ENCODE measurements around the gene PCGF6.
"Not testable (repeated sequence)": the region's sequence is repeated elsewhere in the genome, so short reads cannot be mapped to it uniquely, and the experiment has no call there.

The PCGF6 gene

GRCh38 chr10:103350517-103351260 lies at the start of gene PCGF6:
TSS of gene PCGF6 (minus strand) at chr10:103351140. CDS start at chr10:103351066, 74 bp downstream.
- DNase-seq = peak; percentile 68

- DNase-seq = no peak
Measured at GRCh38 chr10:103397191-103397825, 46.4 kb upstream of the PCGF6 start.

- DNase-seq = no peak
Measured at GRCh38 chr10:103396789-103397087, 45.8 kb upstream of the PCGF6 start.

GRCh38 chr10:103396067-103396788 lies 45.3 kb upstream of the PCGF6 start, which contains the start of the genes ATP5MK and PDCD11:
TSS of gene ATP5MK (minus strand) at chr10:103396475. CDS start at chr10:103392457, 4,018 bp downstream.
TSS of gene PDCD11 (plus strand) at chr10:103396626. CDS start at chr10:103398427, 1,801 bp downstream.
- peak; percentile 98 for DNase-seq

GRCh38 chr10:103395754-103396066 lies 44.8 kb upstream of the PCGF6 start:
- peak; percentile 16 for DNase-seq

DNA sequence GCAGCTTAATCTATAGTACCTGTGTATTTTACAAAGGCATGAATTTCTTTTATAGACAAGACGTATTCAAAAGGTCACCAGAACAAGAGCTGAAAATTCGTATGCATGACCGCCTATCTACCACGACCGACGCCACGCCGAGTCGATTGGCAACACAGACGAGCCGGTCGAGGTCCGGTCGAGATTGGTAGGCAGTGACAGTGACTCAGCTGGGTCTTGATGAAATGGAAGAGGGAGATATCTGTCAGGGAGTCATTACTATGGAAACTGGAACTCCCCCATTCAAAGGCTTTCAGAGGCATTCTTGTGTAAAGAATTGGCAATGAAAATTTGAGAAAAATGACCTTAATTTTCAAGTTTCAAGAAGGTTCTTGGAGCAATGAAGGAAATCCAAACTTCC lies 43.2 kb upstream of the PCGF6 start:
- DNase-seq = peak; percentile 30

- DNase-seq = no peak
Measured at GRCh38 chr10:103382769-103383168, 31.8 kb upstream of the PCGF6 start.

GRCh38 chr10:103374263-103374662 lies 23.3 kb upstream of the PCGF6 start:
- no peak for DNase-seq

GRCh38 chr10:103373544-103373943 lies 22.6 kb upstream of the PCGF6 start:
- no peak for DNase-seq

GRCh38 chr10:103367782-103368518 lies 17.0 kb upstream of the PCGF6 start, which contains the start of gene TAF5:
TSS of gene TAF5 (plus strand) at chr10:103367976. CDS start at chr10:103367990, 14 bp downstream.
- DNase-seq = peak; percentile 97

DNA sequence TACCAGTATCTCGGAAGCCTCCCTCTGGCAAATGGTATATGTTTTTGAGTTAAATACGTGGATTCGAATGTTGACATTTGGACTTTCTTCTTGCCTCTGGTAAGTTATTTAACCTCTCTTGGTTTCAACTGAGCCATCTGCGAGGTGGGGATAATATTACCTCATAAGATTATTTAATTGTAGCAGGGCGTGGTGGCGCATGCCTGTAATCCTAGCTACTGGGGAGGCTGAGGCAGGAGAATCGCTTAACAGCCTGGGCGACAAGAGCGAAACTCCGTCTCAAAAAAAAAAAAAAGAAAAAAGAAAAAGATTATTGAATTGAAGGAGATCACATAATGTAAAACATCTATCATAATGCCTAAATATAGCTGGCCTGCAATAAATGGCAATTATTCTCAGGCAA lies 16.4 kb upstream of the PCGF6 start:
- no peak for DNase-seq

- DNase-seq = not testable (repeated sequence)
Measured at GRCh38 chr10:103360791-103361190, 9.9 kb upstream of the PCGF6 start.

GRCh38 chr10:103359493-103359892 lies 8.6 kb upstream of the PCGF6 start:
- not testable (repeated sequence) for DNase-seq

DNA sequence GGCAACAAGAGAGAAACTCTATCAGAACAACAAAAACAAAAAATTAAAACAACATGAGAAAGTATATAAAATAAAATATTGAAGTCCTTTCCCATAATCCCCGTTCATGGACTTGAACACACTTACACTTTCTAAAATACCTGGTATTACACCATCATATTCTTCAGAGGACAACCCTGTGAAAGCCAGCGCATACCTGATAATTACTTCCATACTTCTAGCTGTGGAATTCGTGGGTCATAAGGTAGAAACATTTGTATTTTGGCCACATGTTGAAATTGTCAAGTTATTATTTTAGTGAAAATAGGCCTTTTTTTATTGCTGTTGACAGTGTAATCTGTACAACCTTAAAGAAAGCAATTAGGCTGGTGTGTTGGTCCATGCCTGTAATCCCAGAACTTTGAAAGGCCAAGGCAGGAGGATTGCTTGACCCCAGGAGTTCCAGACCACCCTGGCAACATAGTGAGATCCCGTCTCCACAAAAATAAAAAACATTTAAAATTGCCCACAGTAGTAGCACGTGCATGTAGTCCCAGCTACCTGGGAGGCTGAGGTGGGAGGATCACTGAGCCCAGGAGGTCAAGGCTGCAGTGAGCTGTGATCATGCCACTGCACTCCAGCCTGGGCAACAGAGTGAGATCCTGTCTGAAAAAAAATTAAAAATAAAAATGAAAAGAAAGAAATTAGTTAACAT lies 5.1 kb upstream of the PCGF6 start:
- DNase-seq = no peak

GRCh38 chr10:103354567-103354966 lies 3.6 kb upstream of the PCGF6 start:
- not testable (repeated sequence) for DNase-seq

DNA sequence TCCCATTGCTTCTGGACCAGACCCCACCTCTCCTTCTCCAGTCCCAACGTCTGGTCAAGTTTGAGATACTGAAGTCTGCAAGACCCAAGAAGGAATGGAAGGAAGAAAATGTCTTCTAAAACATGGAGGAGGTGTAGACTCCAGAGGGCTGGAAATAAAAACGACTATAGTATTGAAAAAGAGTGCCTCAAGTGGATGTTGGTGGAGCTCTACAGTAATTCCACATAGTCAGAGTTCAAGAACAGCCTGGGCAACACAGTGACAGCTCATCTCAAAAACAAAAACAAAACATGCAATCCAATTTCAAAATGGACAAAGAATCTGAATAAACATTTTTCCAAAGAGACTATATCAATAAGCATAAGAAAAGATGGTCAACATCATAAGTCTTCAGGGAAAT lies 2.3 kb upstream of the PCGF6 start:
- peak; percentile 1 for DNase-seq

- no peak for DNase-seq
Measured at GRCh38 chr10:103350175-103350516, 794 bp downstream of the PCGF6 start.

DNA sequence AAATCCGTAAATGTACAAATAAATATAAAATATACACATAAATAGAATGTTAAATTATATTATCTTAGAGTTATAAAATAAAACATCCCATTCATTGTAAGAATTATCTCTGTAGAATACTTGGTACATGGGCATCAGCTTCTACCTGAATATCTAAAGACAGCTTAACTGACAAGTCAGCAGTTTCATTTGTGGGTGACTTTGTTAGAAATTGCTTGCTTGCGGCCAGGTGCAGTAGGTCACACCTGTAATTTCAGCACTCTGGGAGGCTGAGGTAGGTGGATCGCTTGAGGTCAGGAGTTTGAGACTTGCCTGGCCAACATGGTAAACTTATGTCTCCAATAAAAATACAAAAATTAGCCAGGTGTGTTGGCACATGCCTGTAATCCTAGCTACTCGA lies 14.6 kb downstream of the PCGF6 start:
- DNase-seq = no peak

DNA sequence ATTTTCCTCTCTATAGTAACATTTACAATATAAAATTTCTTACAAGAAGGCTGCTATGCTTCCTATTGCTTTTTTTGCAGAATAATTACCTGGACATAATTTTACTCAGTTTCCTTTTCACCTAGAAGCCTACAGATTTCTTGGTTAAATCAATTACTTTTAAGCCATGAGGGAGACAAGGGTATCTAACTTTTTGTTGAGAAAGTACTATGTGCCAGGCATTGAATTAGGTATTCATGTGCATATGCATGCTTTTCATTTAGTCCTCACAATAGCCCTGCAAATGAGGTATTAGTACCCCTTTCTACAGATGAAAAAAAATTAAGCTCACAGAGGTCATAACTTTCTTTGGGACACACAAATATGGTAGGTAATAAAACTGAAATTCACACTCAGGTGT lies 16.4 kb downstream of the PCGF6 start:
- no peak for DNase-seq

- DNase-seq = peak; percentile 29
Measured at GRCh38 chr10:103333934-103334520, 16.9 kb downstream of the PCGF6 start.

- no peak for DNase-seq
Measured at GRCh38 chr10:103327906-103328305, 23.0 kb downstream of the PCGF6 start.

- DNase-seq = no peak
Measured at GRCh38 chr10:103316087-103316486, 34.9 kb downstream of the PCGF6 start.
